Activated gamma-delta T cell treated with Interleukin-2 at 50 U/mL for 16 hours (primary cell): ENCODE measurements around the gene PGM2.
"Not testable (repeated sequence)": the region's sequence is repeated elsewhere in the genome, so short reads cannot be mapped to it uniquely, and the experiment has no call there.

Experiments
- DNase-seq: peaks from one replicate; pipeline ENCODE4 v3.0.0-alpha.2; 2020

Gene PGM2

DNA sequence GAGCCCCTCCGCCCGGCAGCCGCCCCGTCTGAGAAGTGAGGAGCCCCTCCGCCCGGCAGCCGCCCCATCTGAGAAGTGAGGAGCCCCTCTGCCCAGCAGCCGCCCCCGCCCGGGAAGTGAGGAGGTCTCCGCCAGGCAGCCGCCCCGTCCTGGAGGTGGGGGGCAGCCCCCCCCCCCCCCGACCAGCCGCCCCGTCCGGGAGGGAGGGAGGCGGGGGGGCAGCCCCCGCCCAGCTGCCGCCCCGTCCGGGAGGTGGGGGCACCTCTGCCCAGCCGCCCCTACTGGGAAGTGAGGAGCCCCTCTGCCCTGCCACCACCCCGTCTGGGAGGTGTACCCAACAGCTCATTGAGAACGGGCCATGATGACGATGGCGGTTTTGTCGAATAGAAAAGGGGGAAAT, 6.0 kb upstream of the PGM2 start:
- not testable (repeated sequence) for DNase-seq

DNA sequence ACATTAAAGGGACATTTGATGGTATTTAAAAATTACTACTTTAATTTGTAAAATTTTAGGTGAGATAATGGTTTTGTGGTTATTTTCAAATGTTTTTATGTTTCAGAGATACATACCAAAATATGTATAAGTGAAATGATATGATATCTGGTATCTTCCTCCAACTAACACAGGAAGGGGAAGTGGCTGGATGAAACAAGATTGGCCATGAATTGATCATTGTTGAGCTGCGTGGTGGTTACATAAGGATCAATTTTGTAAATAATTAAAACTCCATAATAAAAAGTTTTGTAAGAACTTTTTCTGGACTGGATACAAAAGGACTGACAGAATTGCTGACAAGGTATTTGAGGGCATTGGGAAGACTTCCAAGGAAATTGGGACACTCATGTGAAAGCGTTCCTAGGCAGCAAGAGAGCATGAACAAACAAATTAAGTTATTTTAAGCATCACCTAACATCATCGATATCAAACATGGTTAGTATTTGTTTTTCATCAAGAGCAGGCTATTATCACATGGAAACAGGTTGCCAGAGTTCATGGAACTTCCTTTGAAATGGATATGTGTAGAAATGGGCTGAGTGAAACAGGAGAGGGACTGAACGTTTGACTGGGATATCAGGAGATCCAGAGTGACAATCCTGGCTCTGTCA, 4.4 kb upstream of the PGM2 start:
- DNase-seq, result no peak

DNA sequence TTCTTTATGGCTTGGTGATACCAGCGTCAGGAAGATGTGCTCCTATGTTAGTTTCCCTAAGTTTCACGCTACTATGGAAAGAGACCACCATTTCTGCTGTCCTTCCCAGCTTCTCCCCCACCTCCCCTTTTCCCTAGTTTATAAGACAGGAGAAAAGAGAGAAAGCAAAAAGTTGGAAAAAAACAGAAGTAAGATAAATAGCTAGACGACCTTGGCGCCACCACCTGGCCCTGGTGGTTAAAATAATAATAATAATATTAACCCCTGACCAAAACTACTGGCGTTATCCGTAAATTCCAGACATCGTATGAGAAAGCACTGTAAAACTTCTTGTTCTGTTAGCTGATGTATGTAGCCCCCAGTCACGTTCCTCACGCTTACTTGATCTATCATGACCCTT, 985 bp upstream of the PGM2 start:
- DNase-seq, result not testable (repeated sequence)

DNA sequence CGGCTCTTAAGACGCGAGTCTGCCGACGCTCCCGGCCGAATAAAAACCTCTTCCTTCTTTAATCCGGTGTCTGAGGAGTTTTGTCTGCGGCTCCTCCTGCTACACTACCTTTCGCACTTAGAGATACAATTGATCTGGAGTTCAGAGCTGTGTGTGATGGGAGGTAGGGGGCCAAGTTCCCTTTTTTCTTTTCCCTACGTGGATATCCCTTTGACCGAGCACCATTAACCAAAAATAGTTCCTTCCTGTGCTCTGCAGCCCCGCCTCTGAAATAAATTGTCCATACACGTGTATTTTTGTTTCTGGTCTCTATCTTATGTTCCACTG, 555 bp upstream of the PGM2 start:
- DNase-seq, result no peak

DNA sequence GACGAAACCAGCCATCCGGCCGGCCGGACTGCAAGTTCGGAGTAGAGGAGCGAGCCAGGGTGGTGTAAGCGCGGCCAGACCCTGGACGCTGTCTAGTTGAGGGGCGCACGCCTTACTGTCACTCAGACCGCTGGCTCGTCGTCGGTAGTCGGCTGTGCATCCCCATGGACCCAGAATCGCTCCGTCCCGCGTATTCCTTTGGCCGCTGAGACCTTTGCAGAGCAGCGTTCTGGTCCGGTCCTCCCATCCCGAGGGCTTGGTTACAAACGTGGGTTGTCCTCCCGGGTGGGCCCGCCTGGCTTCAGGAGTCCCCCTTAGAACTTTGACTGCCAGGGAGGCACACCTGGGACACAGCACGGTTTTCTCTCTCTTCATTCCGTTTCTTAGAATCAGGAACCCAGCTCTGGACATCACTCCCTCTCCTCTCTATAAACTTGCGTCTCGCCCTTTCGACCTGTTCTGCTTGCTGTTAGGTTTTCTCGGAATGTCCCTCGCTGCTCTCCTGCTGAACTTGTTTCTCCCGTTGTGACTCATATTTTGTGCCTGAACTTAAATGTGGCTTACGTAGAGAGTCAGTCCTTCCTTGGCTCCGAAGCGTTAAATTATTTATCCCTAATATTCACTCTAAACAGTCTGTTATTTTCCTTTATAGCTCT, 672 bp downstream of the PGM2 start:
- DNase-seq, result peak; percentile 6

DNA sequence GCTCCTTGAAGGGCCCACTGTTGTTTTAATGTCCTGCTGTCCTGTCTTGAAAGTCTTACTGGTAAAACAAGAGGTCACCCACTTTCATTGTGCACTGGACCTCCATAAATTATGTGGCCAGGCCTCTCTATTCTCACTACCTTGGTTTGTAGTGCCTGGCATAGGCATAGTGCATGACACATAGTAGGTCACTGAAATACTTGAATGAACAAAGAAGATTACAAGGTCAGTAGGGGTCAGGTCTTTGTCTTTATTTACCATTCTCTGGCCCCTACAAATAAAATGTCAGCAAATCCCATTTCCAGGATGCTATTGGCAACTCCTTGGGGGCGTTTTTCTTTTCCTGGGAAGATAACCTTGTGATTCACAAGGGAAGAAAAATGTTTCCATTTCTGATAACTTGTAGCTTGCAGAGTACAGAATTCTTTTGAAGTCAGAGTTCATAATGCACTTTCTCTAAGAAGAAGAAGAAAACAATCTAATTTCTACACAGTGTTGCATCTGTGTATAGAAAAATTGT, 1.4 kb downstream of the PGM2 start:
- no peak for DNase-seq

DNA sequence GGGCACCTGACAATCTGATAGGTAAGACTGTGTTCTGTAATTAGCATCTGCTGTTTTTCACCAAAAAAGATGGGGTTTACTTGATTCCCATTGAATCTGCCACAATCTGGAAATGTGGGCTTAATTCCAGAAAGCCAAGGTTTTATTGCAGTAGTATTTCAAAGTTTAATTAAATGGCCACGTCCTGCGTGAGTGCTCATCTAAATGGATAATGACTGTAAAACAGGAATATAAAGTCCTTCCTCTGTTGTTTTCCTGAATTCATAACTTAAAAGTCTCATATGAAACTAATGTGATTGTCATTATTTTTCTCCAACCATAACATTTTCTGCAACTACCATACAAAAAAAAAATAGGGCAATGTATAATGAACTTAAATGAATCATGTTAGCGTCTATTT, 2.4 kb downstream of the PGM2 start:
- DNase-seq, result no peak

DNA sequence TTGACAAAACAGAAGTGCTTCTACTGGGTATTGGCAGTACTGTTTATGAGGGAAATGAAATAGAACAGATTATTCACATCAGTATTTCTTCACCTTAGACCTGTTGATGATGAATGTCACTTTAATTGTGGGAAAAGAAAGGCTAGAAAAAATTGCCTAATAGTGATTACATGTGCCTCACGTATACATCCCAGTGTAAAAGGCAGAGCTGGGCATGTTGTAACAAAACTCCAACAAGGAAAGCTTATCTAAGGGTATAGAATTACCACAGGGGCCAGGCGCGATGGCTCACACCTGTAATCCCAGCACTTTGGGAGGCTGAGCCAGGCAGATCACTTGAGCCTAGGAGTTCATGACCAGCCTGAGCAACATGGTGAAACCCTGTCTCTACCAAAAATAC, 4.2 kb downstream of the PGM2 start:
- no peak for DNase-seq

DNA sequence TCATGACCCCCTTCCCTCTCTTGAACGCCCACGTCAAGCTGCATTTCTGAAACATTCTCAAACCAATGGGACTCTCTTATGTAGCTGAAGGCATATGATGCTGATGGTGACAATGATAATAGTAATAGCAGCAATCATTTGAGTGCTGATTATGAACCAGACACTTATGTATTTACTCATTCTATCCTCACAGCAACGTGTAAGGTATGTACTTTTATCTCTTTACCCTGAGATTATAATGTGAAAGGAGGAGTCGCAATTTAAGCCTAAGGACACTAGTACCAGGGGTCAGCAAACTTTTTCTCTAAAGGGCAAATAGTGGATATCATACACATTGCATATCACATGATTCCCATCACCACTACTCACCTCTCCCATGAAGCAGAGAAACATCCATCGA, 8.5 kb downstream of the PGM2 start:
- DNase-seq, result no peak

DNA sequence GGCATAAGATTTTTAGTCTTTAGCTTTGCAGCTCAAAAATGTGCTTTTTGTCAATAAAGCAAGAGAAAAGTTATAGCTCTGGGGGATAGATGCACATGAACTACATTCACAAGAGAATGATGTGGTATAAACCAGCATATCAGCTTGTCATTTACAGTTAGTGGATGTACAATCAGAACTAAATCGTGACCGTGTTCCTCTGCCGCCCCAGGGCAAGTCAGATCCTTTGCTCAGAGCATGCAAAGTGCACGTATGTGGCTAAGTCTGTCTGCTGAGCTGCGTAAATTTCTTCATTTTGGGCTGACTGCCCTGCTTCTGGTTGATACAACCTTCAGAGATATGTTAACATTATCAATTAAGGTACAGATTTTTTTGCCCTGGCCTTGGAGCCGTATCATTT, 9.3 kb downstream of the PGM2 start:
- no peak for DNase-seq

DNA sequence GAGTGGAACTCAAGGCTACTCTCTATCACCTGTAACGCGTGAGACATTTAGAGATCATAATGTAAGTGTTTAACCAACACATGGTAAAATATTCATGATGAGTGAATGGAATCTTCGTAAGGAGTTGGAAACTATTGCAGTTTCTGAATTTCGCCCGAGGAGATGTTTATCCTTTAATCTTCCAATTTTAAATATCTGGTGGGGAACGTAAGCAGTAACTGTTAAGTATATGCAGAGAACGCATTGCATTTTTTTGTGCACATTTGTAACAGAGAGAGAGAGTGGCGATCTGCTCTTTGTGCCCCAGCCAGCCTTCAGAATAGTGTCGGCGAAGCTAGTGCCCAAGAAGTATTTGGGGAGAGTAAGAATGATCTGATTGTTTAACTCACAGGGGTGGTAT, 9.8 kb downstream of the PGM2 start:
- DNase-seq, result no peak

DNA sequence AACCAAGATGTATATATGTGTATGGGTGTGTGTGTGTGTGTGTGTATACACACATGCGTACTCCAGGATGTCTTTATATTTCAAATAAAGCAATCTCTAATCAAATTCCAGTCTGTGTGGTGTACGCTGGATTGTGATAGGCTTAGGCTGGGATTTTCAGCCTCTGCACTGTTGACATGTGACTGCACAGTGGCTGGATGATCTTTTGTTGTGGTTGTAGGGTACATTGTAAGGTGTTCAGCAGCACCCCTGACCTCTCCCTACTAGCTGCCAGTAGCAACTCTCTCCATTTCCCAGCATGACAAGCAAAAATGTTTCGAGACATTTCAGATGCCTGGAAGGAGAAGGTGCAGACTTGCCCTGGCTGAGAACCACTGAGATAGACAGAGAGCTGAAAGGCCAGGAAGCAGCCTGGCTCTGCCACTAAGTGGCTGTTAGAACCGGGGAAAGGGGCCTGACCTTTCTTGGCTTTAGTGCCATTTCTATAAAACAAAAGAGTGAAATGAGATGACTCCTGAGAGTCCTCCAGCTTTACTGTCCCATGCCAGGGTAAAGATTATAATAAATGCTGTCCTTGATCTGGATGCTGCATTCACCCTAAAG, 10.5 kb downstream of the PGM2 start:
- no peak for DNase-seq

DNA sequence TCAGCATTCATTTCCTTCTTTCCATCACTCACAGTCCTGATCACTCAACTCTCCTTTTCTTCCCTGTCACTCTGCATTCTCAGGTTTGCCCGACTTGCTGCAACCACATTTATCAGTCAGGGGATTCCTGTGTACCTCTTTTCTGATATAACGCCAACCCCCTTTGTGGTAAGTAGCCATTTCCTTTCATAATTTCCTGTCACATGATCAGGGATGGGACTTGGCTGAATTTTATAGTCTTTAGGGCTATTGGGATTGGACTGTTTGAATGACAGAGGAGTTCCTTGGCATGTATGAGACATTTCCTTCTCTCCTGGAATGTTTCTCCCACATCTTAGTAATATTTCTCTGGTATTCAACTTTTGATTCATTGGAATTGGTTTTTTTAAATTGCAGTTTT, 11.0 kb downstream of the PGM2 start:
- no peak for DNase-seq

DNA sequence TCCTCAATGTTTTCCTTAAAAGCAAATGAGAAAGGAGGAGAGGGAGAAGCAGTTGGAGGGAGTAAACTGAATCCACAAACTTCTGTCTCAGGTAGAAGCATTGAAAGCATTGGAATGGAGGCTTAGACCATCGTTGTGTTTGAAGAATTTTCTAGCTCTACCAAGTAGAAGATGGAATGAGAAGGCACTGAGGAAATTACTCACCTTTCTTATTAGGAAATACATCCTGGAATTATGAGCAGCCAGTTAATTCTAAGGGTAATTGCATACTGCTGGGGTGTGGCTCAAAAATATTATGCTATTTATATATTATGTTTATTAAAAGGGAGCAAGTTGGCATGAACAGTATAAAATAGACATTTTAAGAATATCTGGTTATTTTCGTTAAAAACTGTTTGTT, 12.9 kb downstream of the PGM2 start:
- no peak for DNase-seq

DNA sequence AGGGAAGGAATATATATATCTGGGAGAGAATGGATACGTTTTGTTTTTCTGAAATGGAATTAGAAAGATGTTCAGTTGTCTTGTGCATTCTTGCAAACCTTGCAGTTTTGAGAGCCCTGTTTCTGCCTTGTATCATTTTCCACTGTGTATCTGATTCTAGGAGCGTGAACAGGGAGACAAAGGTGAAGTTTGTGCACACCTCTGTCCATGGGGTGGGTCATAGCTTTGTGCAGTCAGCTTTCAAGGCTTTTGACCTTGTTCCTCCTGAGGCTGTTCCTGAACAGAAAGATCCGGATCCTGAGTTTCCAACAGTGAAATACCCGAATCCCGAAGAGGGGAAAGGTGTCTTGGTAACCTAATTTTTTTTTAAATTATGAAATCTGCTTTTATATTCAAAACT, 17.7 kb downstream of the PGM2 start:
- no peak for DNase-seq

DNA sequence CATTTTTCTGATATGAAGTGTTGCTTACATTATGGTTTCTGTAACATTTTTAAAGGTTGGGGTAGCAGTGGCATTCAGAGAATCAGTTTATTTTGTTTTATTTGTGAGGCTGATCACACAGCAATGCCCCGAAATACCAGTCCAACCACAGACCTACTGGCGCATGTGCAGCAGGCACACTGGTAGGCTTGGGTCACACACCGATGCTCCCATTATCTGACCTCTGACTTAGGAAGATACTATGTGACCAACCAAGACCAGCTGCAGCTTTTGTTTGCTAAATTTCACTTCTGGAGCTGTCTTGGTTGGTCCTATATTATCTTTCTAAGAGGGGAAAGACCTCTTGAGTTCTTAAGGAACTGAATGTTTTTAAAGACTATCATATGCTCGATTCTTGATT, 18.7 kb downstream of the PGM2 start:
- DNase-seq, result no peak

DNA sequence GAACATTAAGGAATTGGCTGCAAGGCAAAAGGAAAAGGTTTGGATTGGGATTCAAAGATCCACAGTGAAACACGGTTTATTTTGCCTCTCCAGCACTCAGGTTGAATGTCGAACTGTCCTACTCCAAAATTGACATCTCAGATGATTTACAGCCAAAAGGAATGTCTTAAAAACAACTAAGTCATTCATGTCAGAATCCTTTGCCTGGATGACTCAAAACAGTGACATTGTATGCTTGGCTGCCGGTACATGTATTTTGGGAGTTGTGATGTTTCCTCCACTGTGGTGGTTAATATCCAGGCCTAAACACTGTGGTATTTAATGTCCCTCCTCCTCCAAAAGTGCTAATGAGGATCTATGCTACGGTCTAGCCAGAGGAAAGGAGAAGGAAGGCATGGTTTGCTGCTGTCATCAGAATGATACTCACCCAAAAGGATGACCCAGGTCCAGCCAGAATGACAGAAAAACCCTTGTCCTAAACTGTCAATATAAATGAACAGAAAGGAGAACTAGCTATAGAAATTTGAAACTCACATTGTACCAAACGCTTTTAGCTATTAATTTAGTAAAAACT, 20.9 kb downstream of the PGM2 start:
- no peak for DNase-seq

DNA sequence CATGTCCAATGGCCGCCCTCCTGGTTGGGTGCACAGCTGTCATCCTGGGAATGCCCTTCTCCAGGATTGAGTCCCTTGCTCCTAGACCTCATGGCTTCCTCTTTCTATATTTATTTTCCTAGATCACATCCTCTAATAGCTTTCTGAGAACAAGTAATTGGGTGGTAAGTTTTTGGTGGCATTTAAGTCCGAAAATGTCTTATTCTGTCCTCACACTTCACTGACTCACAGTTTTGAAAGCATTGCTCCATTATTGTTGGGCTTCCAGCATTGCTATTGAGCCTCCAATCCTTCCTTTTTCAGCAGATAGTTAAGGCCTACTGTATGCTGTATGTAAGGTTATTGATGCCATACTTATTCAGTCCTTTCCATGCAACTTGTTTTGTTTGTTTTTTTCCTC, 25.9 kb downstream of the PGM2 start:
- DNase-seq, result no peak

DNA sequence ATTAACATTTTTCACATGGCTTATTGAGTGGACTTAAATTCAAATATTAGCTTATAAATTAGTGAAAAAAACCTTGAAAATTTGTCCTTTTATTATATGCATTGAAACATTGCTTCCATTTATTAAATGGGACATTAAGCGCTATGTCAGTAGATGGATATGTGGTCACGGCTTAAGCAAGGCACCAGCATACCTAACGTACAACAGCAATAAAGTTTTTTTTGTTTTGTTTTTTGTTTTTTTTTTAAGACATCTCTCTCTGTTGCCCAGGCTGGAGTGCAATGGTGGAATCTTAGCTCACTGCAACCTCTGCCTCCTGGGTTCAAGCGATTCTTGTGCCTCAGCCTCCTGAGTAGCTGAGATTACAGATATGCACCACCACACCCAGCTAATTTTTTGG, 31.6 kb downstream of the PGM2 start:
- DNase-seq, result no peak

DNA sequence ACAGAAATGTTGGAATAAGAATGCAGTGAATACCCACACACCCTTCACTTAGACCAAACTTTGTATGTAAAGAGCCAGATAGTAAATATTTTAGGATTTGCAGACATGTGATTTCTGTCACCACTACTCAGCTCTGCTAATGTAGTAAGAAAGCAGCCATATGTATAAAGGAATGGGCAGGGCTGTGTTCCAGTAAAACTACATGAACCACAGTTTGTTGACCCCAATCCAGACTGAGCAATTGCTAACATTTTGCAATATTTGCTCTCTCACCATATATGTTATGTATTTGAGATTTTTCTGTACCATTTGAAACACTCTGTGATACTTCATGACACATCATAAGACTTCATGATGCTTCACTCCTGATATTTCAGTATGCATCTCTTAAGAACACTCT, 32.4 kb downstream of the PGM2 start:
- DNase-seq, result no peak

DNA sequence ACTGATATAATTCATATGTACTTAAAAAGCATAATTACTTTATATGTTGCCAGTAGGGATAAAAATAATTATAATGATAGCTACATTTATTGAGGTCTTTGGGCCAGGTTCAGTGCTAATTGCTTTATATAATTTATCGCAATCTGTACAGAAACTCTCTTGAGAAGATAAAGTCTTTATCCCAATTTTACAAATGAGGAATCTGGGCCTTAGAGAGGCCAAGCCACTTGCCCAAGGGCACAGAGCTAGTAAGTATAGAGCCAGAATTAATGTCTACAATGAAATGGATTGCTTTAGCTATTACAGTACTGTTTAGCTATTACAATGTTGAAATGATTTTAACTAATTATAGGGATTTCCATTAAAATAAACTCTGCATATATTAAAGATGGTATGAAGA, 33.8 kb downstream of the PGM2 start:
- no peak for DNase-seq

DNA sequence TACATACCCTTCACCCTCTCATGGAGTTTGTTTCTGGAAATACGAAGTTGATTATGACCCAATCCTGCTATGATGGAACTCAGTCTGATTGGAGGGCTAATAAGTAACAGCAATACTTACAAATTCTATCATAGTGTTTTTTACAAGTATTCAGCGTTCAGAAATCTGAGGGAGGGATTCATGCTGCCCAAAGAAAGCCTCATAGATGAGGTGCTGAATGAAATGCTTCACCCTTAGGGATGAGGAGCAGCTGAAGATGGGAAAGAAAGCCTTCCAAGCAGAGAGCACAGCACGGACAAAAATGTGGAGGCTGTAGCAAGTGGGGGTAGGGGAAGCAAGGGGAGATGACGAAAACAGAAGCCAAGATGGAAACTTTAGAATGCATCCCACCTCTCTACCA, 36.5 kb downstream of the PGM2 start:
- DNase-seq, result no peak

DNA sequence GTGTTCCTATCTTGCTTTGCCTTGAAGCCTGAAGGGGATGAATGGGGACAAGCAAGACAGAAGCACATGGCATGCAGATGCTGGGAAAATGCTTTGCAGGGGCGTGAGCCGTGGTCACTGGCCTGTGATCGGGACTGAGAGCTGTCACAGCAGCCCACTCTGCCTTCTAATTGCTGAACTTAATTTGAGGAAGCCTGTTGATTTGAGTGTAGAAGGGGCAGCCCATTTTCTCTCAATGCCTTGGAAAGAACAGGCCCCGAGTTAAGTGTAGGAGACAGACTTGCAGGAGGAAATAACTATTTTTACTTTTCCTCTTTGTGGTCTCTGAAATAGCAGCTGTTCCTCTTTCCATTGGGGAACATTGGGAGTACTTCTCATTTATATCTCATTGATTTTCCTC, 38.3 kb downstream of the PGM2 start:
- DNase-seq, result no peak

DNA sequence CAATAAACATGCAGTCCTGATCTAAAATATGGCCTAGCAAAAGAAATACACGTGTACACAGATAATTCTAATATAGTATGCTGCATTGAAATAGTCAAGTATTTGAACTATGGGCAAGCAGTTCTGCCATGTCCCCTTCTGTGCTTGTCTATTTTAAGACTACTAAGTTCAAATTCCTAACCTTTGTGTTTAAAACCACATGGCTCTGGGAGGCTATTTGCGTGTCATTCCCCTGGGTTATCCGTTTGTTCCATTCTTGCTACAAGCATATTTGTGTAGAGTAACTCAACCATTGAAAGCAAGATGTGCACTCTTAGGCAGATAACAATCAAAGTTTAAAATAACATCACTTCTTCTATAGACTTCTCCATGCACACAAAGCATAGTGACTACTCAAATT, 39.0 kb downstream of the PGM2 start:
- DNase-seq, result no peak
